Subcutaneous adipose tissue (tissue), 4 donors: ENCODE results near the gene LGALS7. TPM values are rescaled to one million over a fixed set of nuclear protein-coding genes. Genes with fewer than 3 reads are reported as not detected.

ENCODE experiments used
- small RNA-seq: library from RNA; depleted of rRNA; stranded (forward); fragments of <200 nt; gene quantifications from one replicate; pipeline ENCODE3, GENCODE V24; 2016
- total RNA-seq, 4 donors: library from RNA; depleted of rRNA; stranded (reverse); fragments of >200 nt; gene quantifications; one replicate each; pipeline ENCODE4 v1.1.0, GENCODE V29; 2016
- TF ChIP-seq, protein P1 (sequence below): fragments of 450-650 bp; IDR thresholded peaks from one replicate; pipeline ENCODE4 v1.5.1; 2016; ENCODE audit warnings: low read depth, mild to moderate bottlenecking, control low read depth, antibody characterized with exemption, moderate library complexity

The LGALS7 gene
- total RNA-seq, 4 donors from 2014 or later, result not detected

DNA sequence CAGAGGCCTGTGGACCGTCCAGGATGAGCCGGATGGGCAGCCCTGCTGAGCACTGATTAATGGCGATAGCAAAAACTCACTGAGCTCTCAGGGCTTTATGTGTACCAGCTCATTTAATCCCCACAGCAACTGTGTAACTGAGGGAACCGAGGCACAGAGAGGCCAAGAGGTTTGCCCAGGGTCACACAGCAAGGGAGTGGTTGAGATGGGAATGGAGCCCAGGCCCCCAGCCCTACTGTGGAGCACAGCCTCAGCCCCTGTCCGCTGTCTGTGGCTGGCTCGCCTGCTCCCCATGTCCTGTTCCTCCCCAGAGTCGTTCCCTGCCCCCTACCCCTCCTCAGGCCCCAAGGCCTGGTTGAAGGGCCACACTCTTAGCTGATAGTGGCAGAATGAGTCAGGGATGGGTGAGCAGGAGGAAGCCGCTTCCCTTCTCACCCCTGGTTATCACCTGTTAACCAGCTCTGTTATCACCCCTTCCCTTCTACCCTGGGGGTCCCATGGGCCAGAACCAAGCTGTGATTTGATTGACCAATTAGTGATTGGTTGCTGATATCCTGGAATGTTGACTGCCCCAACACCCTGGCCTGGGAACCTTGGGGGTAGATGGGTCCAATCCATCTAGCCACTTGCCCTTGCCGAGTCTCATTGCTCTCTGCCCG, 50.2 kb downstream of the LGALS7 start:
- TF ChIP-seq, protein P1, sequence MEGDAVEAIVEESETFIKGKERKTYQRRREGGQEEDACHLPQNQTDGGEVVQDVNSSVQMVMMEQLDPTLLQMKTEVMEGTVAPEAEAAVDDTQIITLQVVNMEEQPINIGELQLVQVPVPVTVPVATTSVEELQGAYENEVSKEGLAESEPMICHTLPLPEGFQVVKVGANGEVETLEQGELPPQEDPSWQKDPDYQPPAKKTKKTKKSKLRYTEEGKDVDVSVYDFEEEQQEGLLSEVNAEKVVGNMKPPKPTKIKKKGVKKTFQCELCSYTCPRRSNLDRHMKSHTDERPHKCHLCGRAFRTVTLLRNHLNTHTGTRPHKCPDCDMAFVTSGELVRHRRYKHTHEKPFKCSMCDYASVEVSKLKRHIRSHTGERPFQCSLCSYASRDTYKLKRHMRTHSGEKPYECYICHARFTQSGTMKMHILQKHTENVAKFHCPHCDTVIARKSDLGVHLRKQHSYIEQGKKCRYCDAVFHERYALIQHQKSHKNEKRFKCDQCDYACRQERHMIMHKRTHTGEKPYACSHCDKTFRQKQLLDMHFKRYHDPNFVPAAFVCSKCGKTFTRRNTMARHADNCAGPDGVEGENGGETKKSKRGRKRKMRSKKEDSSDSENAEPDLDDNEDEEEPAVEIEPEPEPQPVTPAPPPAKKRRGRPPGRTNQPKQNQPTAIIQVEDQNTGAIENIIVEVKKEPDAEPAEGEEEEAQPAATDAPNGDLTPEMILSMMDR, result no peak

DNA sequence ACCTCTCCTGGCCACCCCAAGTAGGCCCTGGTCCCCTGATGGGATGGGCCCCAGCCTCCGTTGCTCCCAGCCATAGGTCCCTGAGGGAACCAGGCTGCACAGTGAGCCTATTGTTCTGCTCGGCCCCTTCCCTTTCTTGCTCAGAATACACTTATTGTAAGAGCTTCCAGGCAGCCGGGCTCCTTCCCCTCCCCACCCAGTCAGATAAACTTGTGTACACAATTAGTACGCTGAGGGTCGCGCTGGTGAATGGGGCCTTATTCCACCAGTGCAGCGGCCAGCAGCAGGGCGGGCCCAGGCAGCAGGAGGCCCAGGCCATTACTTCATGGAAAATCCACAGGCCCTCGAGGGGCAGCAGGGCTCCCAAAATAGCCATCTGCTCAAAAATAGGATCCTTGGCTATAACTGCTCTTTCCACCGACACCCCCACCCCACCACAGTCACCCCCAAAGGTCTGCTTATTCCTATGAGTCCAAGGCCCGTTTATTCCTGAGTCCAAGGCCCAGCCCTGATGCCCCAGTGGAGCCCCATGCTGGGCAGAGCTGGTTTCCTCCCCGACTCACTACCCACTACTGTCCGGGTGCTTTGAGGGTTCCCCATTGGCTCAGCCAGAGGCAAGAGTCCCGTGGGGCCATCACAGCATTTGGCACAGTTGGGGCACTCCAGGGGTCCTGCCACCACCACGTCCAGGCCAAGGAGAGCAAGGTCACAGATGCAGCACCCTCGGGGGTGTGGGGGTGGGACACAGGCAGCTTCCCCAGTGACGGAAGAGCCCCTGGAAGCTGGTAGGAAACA, 51.1 kb downstream of the LGALS7 start:
- TF ChIP-seq, protein P1, result no peak

DNA sequence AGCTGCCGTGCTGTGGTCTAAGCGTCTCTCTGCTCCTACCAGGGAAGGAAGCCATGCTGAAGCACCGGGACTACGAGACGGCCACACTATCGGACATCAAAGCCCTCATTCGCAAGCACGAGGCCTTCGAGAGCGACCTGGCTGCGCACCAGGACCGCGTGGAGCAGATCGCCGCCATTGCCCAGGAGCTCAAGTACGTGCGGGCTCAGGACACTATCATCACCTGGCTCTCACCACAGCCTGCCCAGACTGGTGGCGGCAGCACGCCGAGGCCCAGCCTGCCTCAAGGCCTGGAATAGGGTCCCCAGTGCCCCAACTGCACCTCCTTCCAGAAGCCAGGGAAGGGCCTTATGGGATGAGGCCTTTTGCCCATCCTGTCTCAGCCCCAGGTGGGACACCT, 51.8 kb downstream of the LGALS7 start:
- TF ChIP-seq, protein P1, result no peak

Small RNA genes within 50 kb of the gene (small RNA-seq; reads per million reads assigned to genes)
- gene RNU6-140P, result not detected

Other genes with a start within 250 kb of the LGALS7 start
- 1 to 10 TPM; 2.3 to 7.1 (median 5.1) TPM for gene MAP4K1, start 155.6 kb downstream of the LGALS7 start, total RNA-seq
- 100 to 1,000 TPM; 405 to 531 (median 443) TPM for gene EIF3K, start 154.3 kb downstream of the LGALS7 start, total RNA-seq
- 100 to 1,000 TPM; 179 to 258 (median 186) TPM for gene ACTN4, start 125.9 kb downstream of the LGALS7 start, total RNA-seq
- 1 to 10 TPM in 1 of 4 donors, under 1 TPM in 2, not detected in 1; 0.57 to 1.8 (median 0.68) TPM for gene CAPN12, start 29.0 kb downstream of the LGALS7 start, total RNA-seq
- not detected for gene LGALS7B, start 15.7 kb upstream of the LGALS7 start, total RNA-seq
- gene LGALS4, start 39.4 kb upstream of the LGALS7 start, total RNA-seq, result 1 to 10 TPM in 3 of 4 donors, not detected in 1; 1.9 to 4.5 (median 4.4) TPM
- gene ECH1, start 58.3 kb upstream of the LGALS7 start, total RNA-seq, result 100 to 1,000 TPM; 103 to 333 (median 136) TPM
- 100 to 1,000 TPM; 109 to 161 (median 141) TPM for gene HNRNPL, start 76.5 kb upstream of the LGALS7 start, total RNA-seq
- gene RINL, start 104.8 kb upstream of the LGALS7 start, total RNA-seq, result 10 to 100 TPM in 1 of 4 donors, 1 to 10 TPM in 3; 3.6 to 11.0 (median 4.6) TPM
- gene SIRT2, start 126.1 kb upstream of the LGALS7 start, total RNA-seq, result 100 to 1,000 TPM in 1 of 4 donors, 10 to 100 TPM in 3; 45.7 to 103 (median 64.9) TPM
- gene NFKBIB, start 126.5 kb upstream of the LGALS7 start, total RNA-seq, result 10 to 100 TPM in 3 of 4 donors, 1 to 10 TPM in 1; 6.5 to 24.3 (median 16.5) TPM
- 1 to 10 TPM in 1 of 4 donors, not detected in 3; 4.1 TPM for gene CCER2, start 138.7 kb upstream of the LGALS7 start, total RNA-seq
- gene SARS2, start 157.2 kb upstream of the LGALS7 start, total RNA-seq, result 10 to 100 TPM in 2 of 4 donors, 1 to 10 TPM in 2; 3.7 to 18.8 (median 10.0) TPM
- 10 to 100 TPM; 10.1 to 26.0 (median 23.0) TPM for gene MRPS12, start 157.4 kb upstream of the LGALS7 start, total RNA-seq
- 10 to 100 TPM; 12.6 to 88.7 (median 53.1) TPM for gene FBXO17, start 202.2 kb upstream of the LGALS7 start, total RNA-seq